SJSA1 (cell line): ENCODE results near the gene KCNIP1. TPM values are rescaled to one million over a fixed set of nuclear protein-coding genes. Genes with fewer than 3 reads are reported as not detected.

Source experiments
- DNase-seq, 2 experiments: peaks; one replicate each; pipeline ENCODE4 v3.0.0-alpha.2; 2015 to 2020; ENCODE audit warnings: low spot score in 2 of 2, low read depth in 1 of 2
- H3K27ac ChIP-seq: fragments of 250-450 bp; sonication (Bioruptor Pico); 2 replicates; pipeline ENCODE4 v1.5.1; 2020; ENCODE audit warnings: mild to moderate bottlenecking, moderate library complexity
- H3K27me3 ChIP-seq: fragments of 250-450 bp; sonication (Bioruptor Pico); replicated peaks from 2 replicates; pipeline ENCODE4 v1.5.1; 2020; ENCODE audit warnings: mild to moderate bottlenecking, moderate library complexity
- H3K36me3 ChIP-seq: fragments of 250-450 bp; sonication (Bioruptor Pico); 2 replicates; pipeline ENCODE4 v1.5.1; 2020; ENCODE audit warnings: mild to moderate bottlenecking
- H3K4me1 ChIP-seq: fragments of 250-450 bp; sonication (Bioruptor Pico); replicated peaks from 2 replicates; pipeline ENCODE4 v1.6.1; 2021; ENCODE audit warnings: mild to moderate bottlenecking
- H3K4me3 ChIP-seq: fragments of 250-450 bp; sonication (Bioruptor Pico); 2 replicates; pipeline ENCODE4 v1.5.1; 2020; ENCODE audit warnings: mild to moderate bottlenecking
- H3K9me3 ChIP-seq: fragments of 250-450 bp; sonication (Bioruptor Pico); replicated peaks from 2 replicates; pipeline ENCODE4 v1.5.1; 2020; ENCODE audit warnings: mild to moderate bottlenecking
- total RNA-seq: library from RNA; depleted of rRNA; stranded (reverse); fragments of >200 nt; shearing (Covaris generic); gene quantifications from 2 replicates; pipeline ENCODE4 v1.2.3, GENCODE V29; 2014

The KCNIP1 gene
- total RNA-seq, 1 experiment from 2014 or later = 3.1 TPM

DNA sequence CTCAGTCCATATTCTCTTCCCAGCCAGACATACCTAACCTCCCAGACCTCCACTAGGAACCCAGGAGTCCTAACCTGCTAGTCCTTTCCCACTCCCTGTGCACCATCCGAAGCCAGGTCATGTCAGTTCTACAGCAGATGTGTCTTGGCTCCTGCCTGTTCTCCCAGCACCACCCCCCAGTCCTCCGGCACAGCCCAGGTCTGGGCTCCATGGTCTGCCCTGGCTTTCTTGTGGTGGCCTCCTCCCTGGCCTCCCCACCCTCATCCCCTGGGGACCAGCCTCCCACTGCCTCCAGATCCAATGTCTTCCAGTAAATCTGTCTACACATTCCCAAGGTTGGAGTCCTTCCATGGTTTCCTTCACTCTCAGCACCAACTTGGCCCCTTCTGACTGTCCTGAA lies 20.0 kb downstream of the KCNIP1 start:
- no peaks in the 10 kb centered on the region for H3K36me3 ChIP-seq
- no peak overlapping the region for H3K4me3 ChIP-seq
- H3K9me3 ChIP-seq = no peaks in the 10 kb centered on the region
- H3K4me1 ChIP-seq = peaks cover 42% of the 10 kb centered on the region
- no peaks in the 10 kb centered on the region for H3K27me3 ChIP-seq
- H3K27ac ChIP-seq = no peak overlapping the region
- DNase-seq = no peak

DNA sequence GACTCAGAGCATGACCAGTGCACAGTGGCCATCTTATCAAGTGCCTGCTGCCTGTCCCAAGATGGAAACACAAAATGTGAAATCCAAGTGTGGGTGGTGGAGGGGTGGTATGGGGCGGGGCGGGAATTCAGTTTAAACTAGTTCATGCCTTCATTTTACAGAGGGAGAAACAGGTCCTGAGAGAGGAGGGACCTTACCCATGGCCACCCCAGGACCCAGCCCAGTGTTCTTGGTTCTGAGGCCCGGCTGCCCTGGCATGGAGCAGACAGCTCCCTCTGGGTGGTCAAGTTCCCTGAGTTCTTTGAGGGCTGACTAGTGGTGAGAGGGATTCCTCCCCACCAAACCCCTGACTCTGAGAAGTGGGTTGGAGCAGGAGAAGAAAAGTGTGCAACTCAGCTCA lies 20.8 kb downstream of the KCNIP1 start:
- Histone ChIP-seq H3K36me3 (no peaks in the 10 kb centered on the region), H3K4me3 (no peak overlapping the region), H3K4me1 (peaks cover 37% of the 10 kb centered on the region), H3K27me3 (no peaks in the 10 kb centered on the region), H3K9me3 (no peaks in the 10 kb centered on the region), H3K27ac (no peak overlapping the region)
- DNase-seq = no peak

DNA sequence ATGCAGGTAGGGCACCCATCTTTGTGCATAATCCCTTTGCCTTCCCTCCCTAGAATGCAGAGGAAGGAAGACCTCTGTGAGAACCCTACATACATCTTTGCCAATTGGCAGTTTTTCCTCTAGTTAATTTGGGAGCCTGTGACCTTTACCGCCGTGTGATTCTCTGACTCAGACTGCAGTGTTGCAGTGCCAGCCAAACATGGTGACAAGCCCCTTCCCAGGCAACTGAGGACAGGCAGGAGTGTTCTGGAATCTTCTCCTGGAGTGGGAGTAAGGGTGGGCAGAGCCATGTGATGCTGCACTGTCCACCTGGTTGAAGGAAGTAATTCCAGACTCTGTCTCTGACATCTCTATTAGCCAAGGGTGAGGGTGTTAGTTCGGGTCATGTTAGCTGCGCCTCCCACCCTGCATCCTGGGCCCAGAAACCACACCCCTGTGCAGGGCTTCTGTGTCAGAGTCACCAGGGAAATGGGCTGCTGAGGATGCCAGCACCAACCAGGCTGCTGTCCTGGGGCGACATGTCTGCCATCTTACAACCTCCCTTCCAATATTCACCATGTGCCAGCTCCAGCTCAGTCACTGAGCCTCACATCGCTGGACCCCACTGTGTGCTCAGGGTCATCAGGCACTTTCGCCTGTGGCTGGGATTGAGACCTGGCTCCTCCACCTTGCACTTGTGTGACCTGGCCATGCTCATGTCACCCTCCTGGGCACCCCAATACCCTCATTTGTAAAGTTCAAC lies 21.8 kb downstream of the KCNIP1 start:
- Histone ChIP-seq H3K27ac (no peak overlapping the region), H3K9me3 (no peaks in the 10 kb centered on the region), H3K4me1 (peaks cover 26% of the 10 kb centered on the region), H3K27me3 (no peaks in the 10 kb centered on the region), H3K36me3 (no peaks in the 10 kb centered on the region), H3K4me3 (no peak overlapping the region)
- no peak for DNase-seq

DNA sequence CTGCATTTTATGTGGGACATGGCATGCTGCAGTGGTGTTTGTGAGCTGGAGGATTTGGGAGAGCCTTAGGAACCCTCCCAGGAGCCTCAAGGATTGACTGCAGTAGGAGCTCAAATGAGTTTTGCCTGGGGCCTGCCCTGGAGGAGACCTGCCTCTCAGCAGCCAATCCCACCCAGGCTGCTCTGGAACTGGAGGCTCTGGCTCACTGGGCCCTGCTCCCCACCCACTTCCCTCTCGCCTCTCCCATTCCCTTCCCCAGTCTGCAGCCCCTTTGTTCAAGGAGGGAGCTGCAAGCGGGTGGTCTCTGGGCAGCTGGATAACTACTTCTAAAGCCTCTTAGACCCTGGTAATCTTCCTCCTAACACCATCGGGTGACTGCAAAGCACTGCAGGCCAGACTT lies 24.2 kb downstream of the KCNIP1 start:
- Histone ChIP-seq H3K27me3 (no peaks in the 10 kb centered on the region), H3K27ac (no peak overlapping the region), H3K4me3 (no peak overlapping the region), H3K4me1 (peaks cover 5% of the 10 kb centered on the region), H3K36me3 (no peaks in the 10 kb centered on the region), H3K9me3 (no peaks in the 10 kb centered on the region)
- DNase-seq = no peak

DNA sequence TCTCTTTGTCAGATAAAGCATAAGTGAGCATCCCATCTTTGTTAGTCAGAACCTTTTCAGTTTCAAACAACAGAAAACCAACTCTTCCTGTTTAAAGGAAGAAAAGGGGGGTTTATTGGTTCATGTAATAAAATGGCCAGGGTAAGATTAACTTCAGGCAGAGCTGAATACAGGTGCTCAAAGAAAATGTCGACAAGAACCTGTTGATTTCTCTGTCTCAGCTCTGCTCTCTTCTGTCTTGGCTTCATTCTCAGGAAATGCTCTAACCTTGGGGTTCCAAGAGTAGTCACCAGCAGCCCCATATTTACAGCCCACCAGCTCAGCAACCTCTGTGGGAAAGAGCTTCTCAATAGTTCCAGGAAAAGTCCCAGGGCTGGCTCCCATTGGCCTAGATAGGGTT lies 25.2 kb downstream of the KCNIP1 start:
- no peak for DNase-seq
- Histone ChIP-seq H3K36me3 (no peaks in the 10 kb centered on the region), H3K4me1 (no peaks in the 10 kb centered on the region), H3K9me3 (no peaks in the 10 kb centered on the region), H3K27ac (no peak overlapping the region), H3K4me3 (no peak overlapping the region), H3K27me3 (no peaks in the 10 kb centered on the region)

DNA sequence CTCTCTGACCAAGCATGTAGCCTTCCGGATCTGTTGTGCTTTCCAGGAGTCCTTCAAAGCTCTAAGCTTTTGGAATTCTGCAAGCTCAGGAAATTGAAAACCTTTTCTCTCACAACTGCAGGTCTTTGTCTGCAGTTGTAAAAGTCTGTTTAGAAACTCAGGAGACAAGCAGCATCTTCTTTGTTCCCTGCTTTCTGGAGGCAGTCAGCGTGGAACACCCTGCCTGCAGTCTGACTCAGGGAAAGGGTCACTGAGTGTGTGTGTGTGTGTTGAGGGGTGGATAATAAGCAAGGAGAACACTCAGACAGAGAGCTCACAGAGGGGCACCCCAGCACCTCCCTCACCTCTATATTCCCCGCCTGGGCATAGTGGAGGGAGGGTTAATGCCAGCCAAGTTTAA lies 29.1 kb downstream of the KCNIP1 start:
- no peaks in the 10 kb centered on the region for H3K9me3 ChIP-seq
- no peaks in the 10 kb centered on the region for H3K27me3 ChIP-seq
- no peak overlapping the region for H3K27ac ChIP-seq
- no peak for DNase-seq
- H3K4me3 ChIP-seq = no peak overlapping the region
- H3K4me1 ChIP-seq = no peaks in the 10 kb centered on the region
- H3K36me3 ChIP-seq = no peaks in the 10 kb centered on the region

DNA sequence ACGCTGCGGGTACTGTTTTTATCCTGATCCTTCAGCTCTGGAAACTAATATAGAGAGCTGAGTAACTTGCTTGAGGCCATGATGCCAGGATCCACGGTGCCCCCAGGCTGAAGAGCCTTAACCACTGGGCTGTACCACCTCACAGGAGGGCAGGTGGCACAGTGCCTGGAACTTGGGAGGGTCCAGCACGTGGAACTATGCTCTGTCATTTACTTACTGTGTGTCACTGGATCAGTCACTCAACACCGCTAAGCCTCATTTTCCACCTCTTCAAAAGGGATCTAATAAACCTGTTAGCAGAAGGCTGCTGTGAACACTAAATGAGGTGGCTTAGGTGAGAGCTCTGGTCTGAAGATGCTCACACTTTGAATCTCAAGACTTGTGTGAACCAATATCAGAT lies 29.6 kb downstream of the KCNIP1 start:
- no peaks in the 10 kb centered on the region for H3K27me3 ChIP-seq
- no peak overlapping the region for H3K4me3 ChIP-seq
- H3K36me3 ChIP-seq = no peaks in the 10 kb centered on the region
- no peaks in the 10 kb centered on the region for H3K9me3 ChIP-seq
- H3K27ac ChIP-seq = no peak overlapping the region
- DNase-seq = no peak
- H3K4me1 ChIP-seq = no peaks in the 10 kb centered on the region

DNA sequence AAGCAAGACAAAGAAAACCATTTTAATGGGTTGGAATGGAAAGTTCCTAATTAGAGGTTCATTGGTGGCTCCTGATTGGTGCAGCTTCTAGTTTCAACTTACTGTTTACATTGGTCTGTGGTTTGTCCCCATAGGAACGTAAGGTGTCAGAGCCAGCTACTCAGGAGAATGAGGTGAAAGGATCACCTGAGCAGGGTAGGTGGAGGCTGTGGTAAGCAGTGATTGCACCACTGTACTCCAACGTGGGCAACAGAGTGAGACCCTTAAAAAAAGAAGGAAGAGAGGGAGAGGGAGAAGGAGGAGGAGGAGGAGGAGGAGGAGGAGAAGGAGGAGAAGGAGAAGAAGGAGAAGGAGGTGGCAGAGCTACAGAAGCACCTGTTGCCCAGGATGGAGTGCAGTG lies 30.4 kb downstream of the KCNIP1 start:
- Histone ChIP-seq H3K27ac (no peak overlapping the region), H3K4me1 (no peaks in the 10 kb centered on the region), H3K9me3 (no peaks in the 10 kb centered on the region), H3K4me3 (no peak overlapping the region), H3K36me3 (no peaks in the 10 kb centered on the region), H3K27me3 (no peaks in the 10 kb centered on the region)
- no peak for DNase-seq

DNA sequence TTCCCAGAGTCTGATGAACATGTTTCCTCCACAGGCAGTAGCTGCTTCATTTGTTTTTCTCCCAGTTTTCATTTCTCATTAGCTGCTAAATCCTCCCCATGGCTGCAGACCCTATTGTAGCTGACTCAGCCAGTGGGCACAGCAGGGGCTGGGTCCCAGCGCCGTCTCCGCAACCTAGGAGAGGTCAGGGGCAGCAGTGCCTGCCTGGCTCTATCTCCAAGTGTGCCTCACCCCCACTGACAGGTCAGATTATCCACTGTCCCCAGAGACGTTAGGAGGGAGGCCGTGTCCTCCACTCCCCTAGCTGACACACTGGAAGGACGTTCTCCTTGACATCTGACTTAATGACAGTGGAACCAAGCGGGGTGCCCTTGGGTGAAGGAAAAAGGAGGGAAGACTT lies 31.1 kb downstream of the KCNIP1 start:
- no peak overlapping the region for H3K27ac ChIP-seq
- no peak for DNase-seq
- H3K9me3 ChIP-seq = no peaks in the 10 kb centered on the region
- no peak overlapping the region for H3K4me3 ChIP-seq
- no peaks in the 10 kb centered on the region for H3K4me1 ChIP-seq
- H3K36me3 ChIP-seq = no peaks in the 10 kb centered on the region
- no peaks in the 10 kb centered on the region for H3K27me3 ChIP-seq

DNA sequence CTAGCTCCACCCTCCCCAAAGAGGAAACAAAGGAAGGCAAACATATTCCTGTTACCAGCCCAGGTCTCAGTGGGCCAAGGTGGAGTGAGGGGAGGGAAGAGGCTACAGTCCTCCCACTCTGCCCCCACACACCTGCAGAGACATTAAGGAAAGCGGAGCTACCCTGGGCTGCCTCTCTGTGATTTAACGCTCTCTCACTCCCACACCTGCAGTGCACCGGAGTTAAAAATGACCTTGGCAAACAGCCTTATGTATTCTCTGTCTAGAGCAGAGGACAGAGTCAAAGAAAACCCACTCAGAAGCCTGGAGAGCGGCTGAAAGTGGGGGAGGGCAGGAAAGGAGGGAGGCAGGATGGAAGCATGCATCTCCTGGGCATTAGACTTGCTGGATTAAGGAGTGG lies 32.7 kb downstream of the KCNIP1 start:
- Histone ChIP-seq H3K27me3 (no peaks in the 10 kb centered on the region), H3K9me3 (no peaks in the 10 kb centered on the region), H3K4me1 (no peaks in the 10 kb centered on the region), H3K36me3 (no peaks in the 10 kb centered on the region), H3K4me3 (no peak overlapping the region), H3K27ac (no peak overlapping the region)
- DNase-seq = no peak

DNA sequence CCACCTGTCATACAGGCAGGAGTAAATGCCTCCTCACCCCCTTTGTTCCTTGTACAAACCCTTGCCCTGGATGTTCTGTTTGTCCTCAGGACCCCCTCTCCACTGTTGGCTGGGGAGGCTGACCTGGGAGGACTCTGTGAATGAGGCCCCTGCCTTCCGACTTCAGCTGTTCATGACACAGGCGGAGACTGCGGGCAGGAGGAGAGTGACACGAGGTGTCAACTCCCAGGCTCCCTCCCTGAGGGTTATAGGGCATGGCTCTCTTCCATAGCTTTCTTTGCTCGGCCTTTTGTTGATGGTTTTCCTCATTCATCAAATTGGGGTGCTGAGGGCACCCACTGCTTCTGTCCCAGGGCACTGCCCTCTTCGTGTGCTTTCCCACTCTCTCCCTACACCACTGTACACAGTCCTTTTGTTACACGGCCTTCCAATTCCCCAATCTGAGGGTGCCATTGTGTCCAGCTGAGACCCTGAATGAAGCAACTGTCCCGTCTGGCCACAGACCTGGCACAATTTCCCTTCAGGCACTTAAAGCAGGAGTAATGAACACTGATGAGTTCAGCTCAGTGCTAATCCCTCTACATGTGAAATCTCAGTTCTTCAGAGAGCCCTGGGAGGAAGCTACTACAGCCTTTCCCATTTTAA lies 33.8 kb downstream of the KCNIP1 start:
- H3K4me3 ChIP-seq = no peak overlapping the region
- H3K4me1 ChIP-seq = no peaks in the 10 kb centered on the region
- no peak overlapping the region for H3K27ac ChIP-seq
- no peaks in the 10 kb centered on the region for H3K36me3 ChIP-seq
- H3K27me3 ChIP-seq = no peaks in the 10 kb centered on the region
- DNase-seq = no peak
- no peaks in the 10 kb centered on the region for H3K9me3 ChIP-seq

DNA sequence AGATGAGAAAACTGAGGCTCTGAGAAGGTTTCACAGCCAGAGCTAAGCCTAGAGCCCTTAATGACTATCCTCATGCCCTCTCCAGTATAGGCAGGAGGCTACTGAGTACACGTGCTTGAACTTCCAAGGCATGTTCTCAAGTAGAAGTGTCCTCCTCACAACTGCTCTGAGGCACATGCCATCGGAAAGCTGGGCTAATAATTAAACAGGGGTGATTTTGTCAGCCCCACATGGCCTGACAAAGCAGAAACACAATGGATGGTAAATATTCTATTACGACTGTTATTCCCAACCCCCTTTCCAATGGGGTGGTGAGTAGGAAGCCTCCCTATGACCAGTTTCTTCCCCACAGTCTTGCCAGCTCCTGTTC lies 34.3 kb downstream of the KCNIP1 start:
- Histone ChIP-seq H3K27me3 (no peaks in the 10 kb centered on the region), H3K27ac (no peak overlapping the region), H3K9me3 (no peaks in the 10 kb centered on the region), H3K4me3 (no peak overlapping the region), H3K4me1 (no peaks in the 10 kb centered on the region), H3K36me3 (no peaks in the 10 kb centered on the region)
- DNase-seq = no peak

DNA sequence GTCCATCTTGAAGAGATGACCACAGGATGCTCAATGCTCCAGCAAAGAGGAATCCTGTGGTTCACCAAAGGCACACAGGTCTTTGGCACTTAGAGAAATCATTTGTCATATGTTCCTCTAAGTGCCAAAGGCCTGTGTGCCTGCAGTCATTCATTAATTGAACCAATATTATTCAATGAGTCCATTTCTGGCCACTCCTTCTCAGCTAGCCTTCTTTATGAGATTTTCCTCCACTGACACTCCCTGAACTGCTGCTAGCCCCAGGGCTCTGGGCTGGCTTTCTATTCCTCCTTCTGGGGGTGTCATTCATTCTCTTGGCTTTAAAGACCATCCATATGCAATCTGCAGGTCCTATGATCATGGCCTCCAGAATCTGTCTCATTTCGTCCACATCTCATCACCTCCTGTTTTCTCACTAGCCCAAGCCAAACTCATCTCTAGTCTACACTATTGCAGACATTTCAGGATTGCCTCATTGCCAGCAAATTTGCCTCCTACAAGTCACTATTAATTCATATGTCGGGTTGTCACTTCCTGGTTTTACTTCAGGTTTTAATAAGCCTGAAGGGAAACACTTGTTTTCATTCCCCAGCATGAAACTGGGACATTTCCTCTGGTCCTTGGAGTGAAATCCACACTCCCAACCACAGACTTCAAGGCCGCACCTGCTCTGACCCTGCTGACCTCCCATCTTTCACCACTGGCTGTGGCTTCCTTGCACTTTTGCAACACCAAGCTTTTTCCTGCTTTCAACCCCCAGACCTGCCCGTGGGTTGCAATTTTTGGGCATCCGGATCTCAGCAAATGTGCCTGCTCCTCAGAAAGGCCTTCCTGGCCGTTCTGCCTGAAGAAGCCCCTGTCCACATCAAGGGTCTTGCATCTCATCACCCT lies 35.1 kb downstream of the KCNIP1 start:
- Histone ChIP-seq H3K4me3 (no peak overlapping the region), H3K9me3 (no peaks in the 10 kb centered on the region), H3K36me3 (no peaks in the 10 kb centered on the region), H3K27me3 (no peaks in the 10 kb centered on the region), H3K27ac (no peak overlapping the region), H3K4me1 (no peaks in the 10 kb centered on the region)
- no peak for DNase-seq

DNA sequence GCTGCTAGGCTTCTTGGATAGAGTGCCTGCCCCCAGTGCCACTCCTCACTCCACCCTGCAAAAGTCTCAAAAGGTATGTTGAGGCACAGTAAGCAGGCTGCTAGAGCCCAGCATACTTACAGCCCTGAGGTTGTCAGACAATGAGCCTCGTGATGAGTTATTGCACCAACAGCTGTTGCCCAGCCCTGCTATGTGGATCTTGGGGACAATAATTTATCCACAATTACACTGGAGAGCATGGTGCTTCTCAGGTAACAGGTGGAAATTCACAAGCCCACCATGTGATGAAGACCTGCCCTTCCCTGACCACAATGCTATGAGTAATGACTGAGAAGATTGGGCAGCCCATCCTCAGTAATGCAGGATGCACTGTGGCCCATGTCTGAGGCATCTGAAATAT lies 36.5 kb downstream of the KCNIP1 start:
- Histone ChIP-seq H3K27me3 (no peaks in the 10 kb centered on the region), H3K4me1 (no peaks in the 10 kb centered on the region), H3K36me3 (no peaks in the 10 kb centered on the region), H3K9me3 (0 out of 2 replicates have a peak, but pooled peaks cover 1% of the 10 kb centered on the region), H3K4me3 (no peak overlapping the region), H3K27ac (no peak overlapping the region)
- DNase-seq = no peak
